Measurements from ENCODE around the gene CKMT1A. TPM values are rescaled to one million over a fixed set of nuclear protein-coding genes. Genes with fewer than 3 reads are reported as not detected.
"Not testable (repeated sequence)": the region's sequence is repeated elsewhere in the genome, so short reads cannot be mapped to it uniquely, and the experiment has no call there.

The CKMT1A gene
- polyA plus RNA-seq, 3 donors = not detected

- H2AFZ ChIP-seq (ENCODE audit: insufficient read depth, low read depth, low read length, poor library complexity, severe bottlenecking); H3K4me1 Mint-ChIP-seq; H3K9me3 Mint-ChIP-seq; H3K4me3 Mint-ChIP-seq; DNase-seq; H3K27me3 ChIP-seq (ENCODE audit: control insufficient read depth in 2 of 2, insufficient read depth in 2 of 2, low read length in 2 of 2); H3K4me2 ChIP-seq (replicated peaks; ENCODE audit: extremely low read depth, low read length, poor library complexity, severe bottlenecking); intact Hi-C loops (cut with micrococcal nuclease); H3K27ac Mint-ChIP-seq; H3K36me3 Mint-ChIP-seq; H3K4me1 ChIP-seq (ENCODE audit: control insufficient read depth in 1 of 2, insufficient read depth in 2 of 2, low read length in 2 of 2); H3K4me3 ChIP-seq (replicated peaks in 1 of 3; ENCODE audit: low read depth in 2 of 3, low read length in 3 of 3); H3K9me3 ChIP-seq (replicated peaks in 1 of 2; ENCODE audit: control insufficient read depth in 1 of 2, insufficient read depth in 1 of 2, low read length in 2 of 2); H3K9ac ChIP-seq (ENCODE audit: insufficient read depth, low read length, poor library complexity, severe bottlenecking); H3K27ac ChIP-seq (ENCODE audit: low read depth in 1 of 2, low read length in 2 of 2); H4K20me1 ChIP-seq (ENCODE audit: insufficient read depth, low read length); H3K79me2 ChIP-seq (ENCODE audit: insufficient read depth, low read length); H3K36me3 ChIP-seq (replicated peaks in 1 of 2; ENCODE audit: control insufficient read depth in 1 of 2, insufficient read depth in 2 of 2, low read length in 2 of 2); H3K27me3 Mint-ChIP-seq (ENCODE audit: low read depth in 3 of 3): not testable (repeated sequence)
- WGBS (ENCODE audit: insufficient coverage) = no CpG with 5 or more reads among the region's 10 CpGs
Observed at GRCh38 chr15:43659727-43660126, 33.9 kb upstream of the CKMT1A start.

GRCh38 chr15:43662293-43662692, 31.4 kb upstream of the CKMT1A start:
- H3K27ac ChIP-seq (ENCODE audit: low read depth in 1 of 2, low read length in 2 of 2); H3K36me3 ChIP-seq (replicated peaks in 1 of 2; ENCODE audit: control insufficient read depth in 1 of 2, insufficient read depth in 2 of 2, low read length in 2 of 2); H3K36me3 Mint-ChIP-seq; H3K27me3 ChIP-seq (ENCODE audit: control insufficient read depth in 2 of 2, insufficient read depth in 2 of 2, low read length in 2 of 2); H3K4me1 Mint-ChIP-seq; H2AFZ ChIP-seq (ENCODE audit: insufficient read depth, low read depth, low read length, poor library complexity, severe bottlenecking); H3K9me3 ChIP-seq (replicated peaks in 1 of 2; ENCODE audit: control insufficient read depth in 1 of 2, insufficient read depth in 1 of 2, low read length in 2 of 2); H3K27ac Mint-ChIP-seq; H3K4me1 ChIP-seq (ENCODE audit: control insufficient read depth in 1 of 2, insufficient read depth in 2 of 2, low read length in 2 of 2); H3K9me3 Mint-ChIP-seq; H3K4me3 ChIP-seq (replicated peaks in 1 of 3; ENCODE audit: low read depth in 2 of 3, low read length in 3 of 3); intact Hi-C loops (cut with micrococcal nuclease); H3K4me3 Mint-ChIP-seq; H3K79me2 ChIP-seq (ENCODE audit: insufficient read depth, low read length); H3K27me3 Mint-ChIP-seq (ENCODE audit: low read depth in 3 of 3); H4K20me1 ChIP-seq (ENCODE audit: insufficient read depth, low read length); DNase-seq; H3K9ac ChIP-seq (ENCODE audit: insufficient read depth, low read length, poor library complexity, severe bottlenecking); H3K4me2 ChIP-seq (replicated peaks; ENCODE audit: extremely low read depth, low read length, poor library complexity, severe bottlenecking): not testable (repeated sequence)
- WGBS (ENCODE audit: insufficient coverage) = no CpG with 5 or more reads among the region's 2 CpGs

- intact Hi-C loops (cut with micrococcal nuclease); H3K9ac ChIP-seq (ENCODE audit: insufficient read depth, low read length, poor library complexity, severe bottlenecking); H3K4me2 ChIP-seq (replicated peaks; ENCODE audit: extremely low read depth, low read length, poor library complexity, severe bottlenecking); DNase-seq; H3K9me3 ChIP-seq (replicated peaks in 1 of 2; ENCODE audit: control insufficient read depth in 1 of 2, insufficient read depth in 1 of 2, low read length in 2 of 2); H3K4me1 Mint-ChIP-seq; H3K36me3 Mint-ChIP-seq; H4K20me1 ChIP-seq (ENCODE audit: insufficient read depth, low read length); H2AFZ ChIP-seq (ENCODE audit: insufficient read depth, low read depth, low read length, poor library complexity, severe bottlenecking); H3K27ac Mint-ChIP-seq; H3K79me2 ChIP-seq (ENCODE audit: insufficient read depth, low read length); H3K27ac ChIP-seq (ENCODE audit: low read depth in 1 of 2, low read length in 2 of 2); H3K4me1 ChIP-seq (ENCODE audit: control insufficient read depth in 1 of 2, insufficient read depth in 2 of 2, low read length in 2 of 2); H3K4me3 Mint-ChIP-seq; H3K4me3 ChIP-seq (replicated peaks in 1 of 3; ENCODE audit: low read depth in 2 of 3, low read length in 3 of 3); H3K27me3 ChIP-seq (ENCODE audit: control insufficient read depth in 2 of 2, insufficient read depth in 2 of 2, low read length in 2 of 2); H3K27me3 Mint-ChIP-seq (ENCODE audit: low read depth in 3 of 3); H3K9me3 Mint-ChIP-seq; H3K36me3 ChIP-seq (replicated peaks in 1 of 2; ENCODE audit: control insufficient read depth in 1 of 2, insufficient read depth in 2 of 2, low read length in 2 of 2): not testable (repeated sequence)
- WGBS (ENCODE audit: insufficient coverage) = no CpG with 5 or more reads among the region's 8 CpGs
Observed at GRCh38 chr15:43663333-43663732, 30.3 kb upstream of the CKMT1A start.

- H2AFZ ChIP-seq (ENCODE audit: insufficient read depth, low read depth, low read length, poor library complexity, severe bottlenecking); H3K4me3 Mint-ChIP-seq; H3K36me3 Mint-ChIP-seq; H3K36me3 ChIP-seq (replicated peaks in 1 of 2; ENCODE audit: control insufficient read depth in 1 of 2, insufficient read depth in 2 of 2, low read length in 2 of 2); H3K4me1 Mint-ChIP-seq; H3K79me2 ChIP-seq (ENCODE audit: insufficient read depth, low read length); H3K9ac ChIP-seq (ENCODE audit: insufficient read depth, low read length, poor library complexity, severe bottlenecking); H3K27ac Mint-ChIP-seq; H3K4me2 ChIP-seq (replicated peaks; ENCODE audit: extremely low read depth, low read length, poor library complexity, severe bottlenecking); H3K27ac ChIP-seq (ENCODE audit: low read depth in 1 of 2, low read length in 2 of 2); H3K9me3 ChIP-seq (replicated peaks in 1 of 2; ENCODE audit: control insufficient read depth in 1 of 2, insufficient read depth in 1 of 2, low read length in 2 of 2); H3K27me3 Mint-ChIP-seq (ENCODE audit: low read depth in 3 of 3); H3K4me3 ChIP-seq (replicated peaks in 1 of 3; ENCODE audit: low read depth in 2 of 3, low read length in 3 of 3); H3K9me3 Mint-ChIP-seq; H4K20me1 ChIP-seq (ENCODE audit: insufficient read depth, low read length); H3K4me1 ChIP-seq (ENCODE audit: control insufficient read depth in 1 of 2, insufficient read depth in 2 of 2, low read length in 2 of 2); H3K27me3 ChIP-seq (ENCODE audit: control insufficient read depth in 2 of 2, insufficient read depth in 2 of 2, low read length in 2 of 2); DNase-seq; intact Hi-C loops (cut with micrococcal nuclease): not testable (repeated sequence)
- no CpG with 5 or more reads among the region's 1 CpG for WGBS (ENCODE audit: insufficient coverage)
Observed at GRCh38 chr15:43666177-43666576, 27.5 kb upstream of the CKMT1A start.
